Measurements from ENCODE around the gene ATP5F1D. TPM values are rescaled to one million over a fixed set of nuclear protein-coding genes. Genes with fewer than 3 reads are reported as not detected.

The ATP5F1D gene
- total and polyA plus RNA-seq, 2 of the 13 experiments (the other 11 are each of a cell fraction or from before 2014, with no cell fraction given), result 39.4 to 78.7 TPM

DNA sequence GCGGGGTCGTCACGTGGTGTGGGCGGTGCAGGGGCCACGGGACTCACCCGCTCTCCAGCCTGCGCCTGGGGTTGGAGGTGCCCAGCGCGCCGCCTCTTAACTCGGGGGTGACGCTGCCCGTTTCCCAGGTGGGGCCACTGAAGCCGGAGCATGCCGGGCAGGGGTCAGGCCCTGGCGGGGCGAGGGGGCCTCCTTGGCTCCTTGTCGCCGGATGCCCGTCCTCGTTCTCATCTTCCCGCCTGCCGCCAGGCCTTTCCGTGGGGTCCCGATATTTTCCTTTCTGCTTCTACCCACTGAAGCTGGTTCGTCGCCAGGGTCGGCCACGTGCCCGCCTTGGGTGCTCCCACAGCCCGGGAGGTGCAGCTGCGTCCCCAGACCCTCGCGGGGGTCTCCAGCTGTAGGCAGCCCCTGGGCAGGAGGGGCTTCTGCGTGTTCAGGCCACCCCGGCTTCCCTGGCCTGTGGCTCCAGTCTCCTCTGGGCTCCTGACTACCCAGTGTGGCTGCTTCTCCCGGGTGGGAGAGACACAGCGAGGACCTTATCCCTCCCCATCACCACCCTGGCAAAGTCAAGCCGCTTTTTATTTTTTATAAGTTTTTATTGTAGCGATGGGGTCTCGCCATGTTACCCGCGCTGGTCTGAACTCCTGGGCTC, 34.6 kb downstream of the ATP5F1D start (continued):
- TF ChIP-seq, protein P1, sequence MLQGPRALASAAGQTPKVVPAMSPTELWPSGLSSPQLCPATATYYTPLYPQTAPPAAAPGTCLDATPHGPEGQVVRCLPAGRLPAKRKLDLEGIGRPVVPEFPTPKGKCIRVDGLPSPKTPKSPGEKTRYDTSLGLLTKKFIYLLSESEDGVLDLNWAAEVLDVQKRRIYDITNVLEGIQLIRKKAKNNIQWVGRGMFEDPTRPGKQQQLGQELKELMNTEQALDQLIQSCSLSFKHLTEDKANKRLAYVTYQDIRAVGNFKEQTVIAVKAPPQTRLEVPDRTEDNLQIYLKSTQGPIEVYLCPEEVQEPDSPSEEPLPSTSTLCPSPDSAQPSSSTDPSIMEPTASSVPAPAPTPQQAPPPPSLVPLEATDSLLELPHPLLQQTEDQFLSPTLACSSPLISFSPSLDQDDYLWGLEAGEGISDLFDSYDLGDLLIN (CRISPR knock-in tag; IDR thresholded peaks at IDR 0.05; ENCODE audit: borderline replicate concordance), result no peak
- TF ChIP-seq ZBTB26 (CRISPR knock-in tag; IDR thresholded peaks at IDR 0.05; ENCODE audit: borderline replicate concordance), result no peak

DNA sequence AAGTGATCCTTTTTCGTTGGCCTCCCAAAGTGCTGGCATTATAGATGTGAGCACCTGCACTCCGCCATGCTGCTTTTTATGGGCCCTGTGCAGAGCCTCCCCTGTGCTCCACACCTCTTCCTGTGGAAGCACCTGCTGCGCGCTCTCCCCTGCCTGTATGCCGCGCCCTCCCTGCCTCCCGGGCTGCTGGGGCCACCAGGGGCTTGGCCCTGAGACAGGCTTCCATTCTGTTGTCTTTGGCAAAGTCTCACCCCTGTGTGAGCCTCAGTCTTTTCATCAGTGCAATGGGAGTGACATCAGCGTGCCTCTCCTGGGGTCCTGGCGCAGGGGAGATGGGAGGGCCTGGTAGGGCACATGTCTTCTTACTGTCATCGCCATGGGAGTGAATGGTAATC, 35.1 kb downstream of the ATP5F1D start:
- DNase-seq (ENCODE audit: low spot score) (no peak), ATAC-seq (no peak), FAIRE-seq (no peak)
- H3K4me3 ChIP-seq (replicated peaks in 1 of 3; ENCODE audit: insufficient read depth in 1 of 3, low read depth in 2 of 3, low read length in 3 of 3), result peak overlapping the region in 2 of 3 experiments; percentile 73 to 85; a peak in 4 of 6 replicates
- no peak overlapping the region for H2AFZ ChIP-seq (ENCODE audit: low read length)
- WGBS (ENCODE audit: low lambda C conversion rate), result 89% methylated on average over 10 of the region's 10 CpGs
- intact Hi-C loops (cut with micrococcal nuclease; ENCODE audit: unreplicated experiment) (no loop called here), in situ Hi-C loops (cut with HindIII; ENCODE audit: extremely low pct_ligation_motif_present, low pct_unique_long_range_greater_than_20kb) (loop anchor here (5.0 kb wide), 1 partner anchor 34 kb away; the partner anchor contains the start of gene ATP5F1D)
- peak overlapping the region; percentile 79 for H3K4me2 ChIP-seq (ENCODE audit: low read depth, low read length)
- peak overlapping the region; percentile 95 for H3K9ac ChIP-seq (ENCODE audit: insufficient read depth, low read depth, low read length)
- ChIA-PET POLR2A (interaction anchor here (1.0 kb wide), 1 partner anchor 30 kb away, joined by 4 read pairs; no protein-coding TSS in a partner anchor), CTCF (ENCODE audit: low intra/inter-chr PET ratio, low total read pairs) (no interaction called here)
- H3K36me3 ChIP-seq (replicated peaks in 1 of 2; ENCODE audit: control insufficient read depth in 1 of 2, insufficient read depth in 2 of 2, low read length in 2 of 2), result peaks cover 17 to 44% of the 10 kb centered on the region in 2 experiments
- peaks cover 16% of the 10 kb centered on the region for H4K20me1 ChIP-seq (ENCODE audit: insufficient read depth, low read length)
- peak overlapping the region; percentile 100 for H3K27ac ChIP-seq (ENCODE audit: extremely low read length, insufficient read depth, low read length)
- H3K4me1 ChIP-seq (ENCODE audit: insufficient read depth, low read length), result peaks cover 46% of the 10 kb centered on the region
- BruUV-seq (replicated peaks), result no TSS peak
- H3K9me3 ChIP-seq (ENCODE audit: low read length), result no peaks in the 10 kb centered on the region
- no peaks in the 10 kb centered on the region for H3K27me3 ChIP-seq (ENCODE audit: control insufficient read depth in 1 of 2, insufficient read depth in 2 of 2, low read length in 2 of 2)
- H3K79me2 ChIP-seq (ENCODE audit: insufficient read depth, low read length), result peaks cover 15% of the 10 kb centered on the region
- TF ChIP-seq TBX2 (CRISPR knock-in tag; IDR thresholded peaks at IDR 0.05; ENCODE audit: borderline replicate concordance) (no peak), GLI4 (CRISPR knock-in tag; IDR thresholded peaks at IDR 0.05; ENCODE audit: borderline replicate concordance) (no peak), ZNF496 (CRISPR knock-in tag; IDR thresholded peaks at IDR 0.05; ENCODE audit: insufficient replicate concordance) (no peak), MAZ (IDR thresholded peaks at IDR 0.05; ENCODE audit: borderline replicate concordance, low read depth, low read length) (no peak), MAZ (CRISPR knock-in tag; IDR thresholded peaks at IDR 0.05; ENCODE audit: low read depth) (no peak), STAG1 (CRISPR knock-in tag; IDR thresholded peaks at IDR 0.05) (no peak), ZNF670 (CRISPR knock-in tag; IDR thresholded peaks at IDR 0.05; ENCODE audit: borderline replicate concordance) (no peak), ZMYM3 (CRISPR knock-in tag; IDR thresholded peaks at IDR 0.05) (peak; percentile 59), ZBTB44 (CRISPR knock-in tag; IDR thresholded peaks at IDR 0.05) (no peak), SETDB1 (CRISPR knock-in tag; IDR thresholded peaks at IDR 0.05; ENCODE audit: borderline replicate concordance) (no peak), ZNF660 (CRISPR knock-in tag; IDR thresholded peaks at IDR 0.05; ENCODE audit: borderline replicate concordance, low read depth) (no peak), ZNF354B (CRISPR knock-in tag; IDR thresholded peaks at IDR 0.05) (no peak), GMEB2 (CRISPR knock-in tag; IDR thresholded peaks at IDR 0.05; ENCODE audit: low read depth) (no peak), ZNF629 (CRISPR knock-in tag; conservative IDR thresholded peaks at IDR 0.05) (peak; percentile 94), SRSF1 (optimal IDR thresholded peaks at IDR 0.05; ENCODE audit: low read depth, low read length) (no peak)

Data from HepG2 (cell line).